GM23338 (cell line): ENCODE results near the gene SLC25A25. TPM values are rescaled to one million over a fixed set of nuclear protein-coding genes. Genes with fewer than 3 reads are reported as not detected.

Experiments
- ATAC-seq: fragments of 200-7000 bp; cut with Tn5 transposase; 3 replicates; pipeline ENCODE4 v1.9.1; 2020
- DNase-seq: peaks from one replicate; pipeline ENCODE4 v3.0.0-alpha.2; 2015; ENCODE audit warnings: low spot score
- H2AFZ ChIP-seq: fragments of 200-600 bp; sonication (generic); 2 replicates; pipeline ENCODE4 v1.8.0; 2016; ENCODE audit warnings: antibody characterized with exemption, mild to moderate bottlenecking, moderate library complexity
- H3F3A ChIP-seq: fragments of 200-600 bp; sonication (generic); replicated peaks from 2 replicates; pipeline ENCODE4 v1.8.0; 2017; ENCODE audit warnings: antibody characterized with exemption, mixed run types, low read depth
- H3K27ac ChIP-seq: fragments of 200-600 bp; sonication (generic); 2 replicates; pipeline ENCODE4 v1.6.1; 2016; ENCODE audit warnings: low read depth
- H3K27me3 ChIP-seq: fragments of 200-600 bp; sonication (generic); 2 replicates; pipeline ENCODE4 v1.8.0; 2016; ENCODE audit warnings: mild to moderate bottlenecking, mixed run types, moderate library complexity; ENCODE audit not compliant: insufficient read depth
- H3K36me3 ChIP-seq: fragments of 200-600 bp; sonication (generic); 2 replicates; pipeline ENCODE4 v1.8.0; 2016; ENCODE audit warnings: mild to moderate bottlenecking; ENCODE audit not compliant: insufficient read depth
- H3K4me1 ChIP-seq: fragments of 200-600 bp; sonication (generic); 2 replicates; pipeline ENCODE4 v1.8.0; 2016; ENCODE audit warnings: mild to moderate bottlenecking, moderate library complexity; ENCODE audit not compliant: insufficient read depth
- H3K4me2 ChIP-seq: fragments of 200-600 bp; sonication (generic); 2 replicates; pipeline ENCODE4 v1.7.1; 2017; ENCODE audit warnings: mixed run types
- H3K4me3 ChIP-seq: fragments of 200-600 bp; sonication (generic); 2 replicates; pipeline ENCODE4 v1.6.1; 2016; ENCODE audit warnings: mixed run types
- H3K79me2 ChIP-seq: fragments of 200-600 bp; sonication (generic); replicated peaks from 2 replicates; pipeline ENCODE4 v1.8.0; 2017; ENCODE audit warnings: mild to moderate bottlenecking; ENCODE audit not compliant: insufficient read depth
- H3K9me2 ChIP-seq: fragments of 200-600 bp; sonication (generic); 2 replicates; pipeline ENCODE4 v1.8.0; 2017; ENCODE audit not compliant: insufficient read depth
- H4K20me1 ChIP-seq: fragments of 200-600 bp; sonication (generic); replicated peaks from 2 replicates; pipeline ENCODE4 v1.8.0; 2017; ENCODE audit warnings: mild to moderate bottlenecking; ENCODE audit not compliant: insufficient read depth
- H3K27ac Mint-ChIP-seq: 2 replicates; pipeline ENCODE4 v1.8.0; 2020; ENCODE audit warnings: inconsistent platforms, mild to moderate bottlenecking, moderate library complexity, mixed read lengths
- H3K27me3 Mint-ChIP-seq: 3 replicates; pipeline ENCODE4 v1.8.0; 2022; ENCODE audit warnings: low read depth, mild to moderate bottlenecking, moderate library complexity, mixed read lengths, inconsistent platforms; ENCODE audit not compliant: insufficient read depth, poor library complexity
- H3K36me3 Mint-ChIP-seq: 3 replicates; pipeline ENCODE4 v1.8.0; 2021; ENCODE audit warnings: low read depth, mild to moderate bottlenecking, inconsistent platforms, moderate library complexity, mixed read lengths
- H3K4me1 Mint-ChIP-seq: 3 replicates; pipeline ENCODE4 v1.8.0; 2020; ENCODE audit warnings: mild to moderate bottlenecking, inconsistent platforms, mixed read lengths
- H3K4me3 Mint-ChIP-seq: 3 replicates; pipeline ENCODE4 v1.8.0; 2021; ENCODE audit warnings: moderate library complexity, mild to moderate bottlenecking, inconsistent platforms, mixed read lengths
- H3K9me3 Mint-ChIP-seq: 3 replicates; pipeline ENCODE4 v1.8.0; 2020; ENCODE audit warnings: moderate library complexity, mild to moderate bottlenecking, inconsistent platforms, mixed read lengths
- ETS1 ChIP-seq: IDR thresholded peaks from 2 replicates; pipeline ENCODE4 v1.6.1; 2016; ENCODE audit warnings: antibody characterized with exemption
- EZH2 ChIP-seq: fragments of 200-600 bp; sonication (generic); IDR thresholded peaks from one replicate; pipeline ENCODE4 v1.8.0; 2017; ENCODE audit warnings: antibody characterized with exemption, mild to moderate bottlenecking, low read depth; ENCODE audit not compliant: unreplicated experiment
- EZH2phosphoT487 ChIP-seq: fragments of 200-600 bp; sonication (generic); IDR thresholded peaks from one replicate; pipeline ENCODE4 v1.8.1; 2018; ENCODE audit warnings: antibody characterized with exemption; ENCODE audit not compliant: unreplicated experiment
- REST ChIP-seq: IDR thresholded peaks from one replicate; pipeline ENCODE4 v1.6.1; 2018; ENCODE audit warnings: antibody characterized with exemption; ENCODE audit not compliant: unreplicated experiment
- STAT1 ChIP-seq: IDR thresholded peaks from one replicate; pipeline ENCODE4 v1.6.1; 2016; ENCODE audit warnings: antibody characterized with exemption; ENCODE audit not compliant: unreplicated experiment
- ZNF114 ChIP-seq: fragments of 250-450 bp; sonication (Bioruptor Pico); IDR thresholded peaks from 2 replicates; pipeline ENCODE4 v1.5.0; 2020; ENCODE audit warnings: mild to moderate bottlenecking, moderate library complexity
- ZNF331 ChIP-seq: fragments of 250-450 bp; sonication (Bioruptor Pico); IDR thresholded peaks from 2 replicates; pipeline ENCODE4 v1.5.0; 2020; ENCODE audit warnings: low read depth, mild to moderate bottlenecking, moderate library complexity
- ZNF462 ChIP-seq: fragments of 250-450 bp; sonication (Bioruptor Pico); IDR thresholded peaks from 2 replicates; pipeline ENCODE4 v1.5.0; 2020; ENCODE audit warnings: mild to moderate bottlenecking, moderate library complexity
- polyA plus RNA-seq: library from polyadenylated mRNA; unstranded; fragments of >200 nt; fragmentation: Nextera tagmentation; extraction: Ambion mirVana; gene quantifications from 2 replicates; pipeline ENCODE4 v1.2.1, GENCODE V29; 2016
- total RNA-seq: library from RNA; depleted of rRNA; stranded (reverse); fragments of >200 nt; shearing (Covaris generic); gene quantifications from 2 replicates; pipeline ENCODE4 v1.2.3, GENCODE V29; 2014

Gene SLC25A25
- total and polyA plus RNA-seq, 2 experiments from 2014 or later = 7.1 to 27.0 TPM

GRCh38 chr9:128153060-128153946 is 85.3 kb downstream of the SLC25A25 start:
- Mint-ChIP-seq H3K4me3 (no peak overlapping the region), H3K27me3 (peaks cover 7% of the 10 kb centered on the region), H3K9me3 (peaks cover 3% of the 10 kb centered on the region; the same call in 1 of the 3 replicates), H3K36me3 (no peaks in the 10 kb centered on the region), H3K4me1 (peaks cover 10% of the 10 kb centered on the region), H3K27ac (no peak overlapping the region)
- Histone ChIP-seq H3K27me3 (no peaks in the 10 kb centered on the region), H3K4me3 (no peak overlapping the region), H3K4me1 (peaks cover 3% of the 10 kb centered on the region), H3K79me2 (no peaks in the 10 kb centered on the region), H3K4me2 (no peak overlapping the region), H4K20me1 (no peaks in the 10 kb centered on the region), H2AFZ (no peak overlapping the region), H3K9me2 (no peaks in the 10 kb centered on the region), H3F3A (no peaks in the 10 kb centered on the region), H3K27ac (no peak overlapping the region), H3K36me3 (no peaks in the 10 kb centered on the region)
- ATAC-seq (no peak), DNase-seq (no peak)
- no peak for TF ChIP-seq EZH2phosphoT487
- TF ChIP-seq ZNF114 (CRISPR knock-in tag) = no peak
- no peak for TF ChIP-seq ZNF462 (CRISPR knock-in tag)
- no peak for TF ChIP-seq EZH2
- no peak for TF ChIP-seq STAT1
- TF ChIP-seq ZNF331 (CRISPR knock-in tag) = no peak
- TF ChIP-seq REST = no peak
- no peak for TF ChIP-seq ETS1
